IPS DF 6.9 (cell line): ENCODE data around the gene CWC22.

Experiments
- DNase-seq: peaks from one replicate; pipeline ENCODE4 v3.0.0-alpha.2; 2013; ENCODE audit warnings: low read depth, low spot score
- H3K27ac ChIP-seq: one replicate; pipeline ENCODE4 v1.5.1; 2013; ENCODE audit warnings: low read length, control low read depth
- H3K27me3 ChIP-seq: 2 replicates; pipeline ENCODE4 v1.6.1; 2013; ENCODE audit warnings: mild to moderate bottlenecking, low read length; ENCODE audit not compliant: control insufficient read depth, insufficient read depth
- H3K36me3 ChIP-seq: 2 replicates; pipeline ENCODE4 v1.6.1; 2013; ENCODE audit warnings: low read length; ENCODE audit not compliant: control insufficient read depth, insufficient read depth
- H3K4me1 ChIP-seq: 2 replicates; pipeline ENCODE4 v1.6.1; 2013; ENCODE audit warnings: low read length; ENCODE audit not compliant: control insufficient read depth, insufficient read depth
- H3K4me3 ChIP-seq: 2 replicates; pipeline ENCODE4 v1.5.1; 2013; ENCODE audit warnings: mild to moderate bottlenecking, low read length
- H3K9me3 ChIP-seq: 2 replicates; pipeline ENCODE4 v1.6.1; 2013; ENCODE audit warnings: low read length, inconsistent platforms; ENCODE audit not compliant: control insufficient read depth, insufficient read depth
- WGBS: extraction: QIAGEN DNeasy Blood & Tissue Kit; methylation state at CpG from one replicate; pipeline ENCODE4 v1.1.7; 2013; ENCODE audit warnings: mixed read lengths, missing lambda C conversion rate; ENCODE audit not compliant: insufficient read length, insufficient coverage; 5-methylcytosine and 5-hydroxymethylcytosine counted together

CWC22 gene

DNA sequence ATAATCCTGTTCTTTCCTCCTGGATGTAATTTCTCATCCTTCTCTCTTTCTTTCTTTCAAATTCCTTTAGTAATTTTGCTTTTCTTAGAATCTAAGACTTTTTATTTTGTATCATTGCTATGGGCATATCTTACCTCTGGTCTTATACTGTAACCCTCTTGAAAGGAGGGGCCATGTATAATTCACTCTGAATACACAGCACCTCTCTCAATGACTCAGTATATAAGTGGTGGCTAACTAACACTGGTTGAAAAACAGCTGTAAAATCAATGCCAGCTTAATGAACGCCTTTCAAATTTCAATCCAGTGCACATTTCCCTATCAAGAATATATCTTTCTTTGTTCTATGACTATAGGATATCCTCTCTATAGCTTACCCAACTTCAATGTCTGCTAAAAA is 53.7 kb downstream of the CWC22 start:
- no peak for DNase-seq
- H3K4me1 ChIP-seq: no peaks in the 10 kb centered on the region
- no CpG with 5 or more reads among the region's 1 CpG for WGBS
- H3K4me3 ChIP-seq: no peak overlapping the region
- peaks cover 4% of the 10 kb centered on the region; the same call in 1 of the 2 replicates for H3K36me3 ChIP-seq
- H3K27me3 ChIP-seq: no peaks in the 10 kb centered on the region
- H3K9me3 ChIP-seq: no peaks in the 10 kb centered on the region
- no peak overlapping the region for H3K27ac ChIP-seq

DNA sequence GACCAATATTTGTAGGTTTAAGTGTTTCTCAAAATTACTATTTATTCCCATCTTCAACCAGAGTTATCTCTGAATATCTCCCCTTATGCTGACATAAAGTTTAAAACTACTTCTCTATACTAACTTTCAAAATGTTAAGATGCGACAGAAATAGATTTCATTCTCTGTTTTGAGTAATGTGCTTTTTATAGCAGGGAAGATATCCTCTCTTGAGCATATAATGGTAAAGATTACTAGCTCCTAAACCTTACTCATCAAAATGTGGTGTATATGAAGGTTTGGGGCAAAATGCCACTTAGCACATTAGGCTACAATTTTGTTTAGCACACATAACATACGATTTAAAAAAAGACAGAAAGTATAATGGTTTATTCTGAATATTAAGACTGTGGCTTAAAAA is 54.4 kb downstream of the CWC22 start:
- no peaks in the 10 kb centered on the region for H3K9me3 ChIP-seq
- no peaks in the 10 kb centered on the region for H3K27me3 ChIP-seq
- peaks cover 4% of the 10 kb centered on the region; the same call in 1 of the 2 replicates for H3K36me3 ChIP-seq
- no peak overlapping the region for H3K27ac ChIP-seq
- no CpG with 5 or more reads among the region's 2 CpGs for WGBS
- H3K4me3 ChIP-seq: no peak overlapping the region
- no peak for DNase-seq
- no peaks in the 10 kb centered on the region for H3K4me1 ChIP-seq

DNA sequence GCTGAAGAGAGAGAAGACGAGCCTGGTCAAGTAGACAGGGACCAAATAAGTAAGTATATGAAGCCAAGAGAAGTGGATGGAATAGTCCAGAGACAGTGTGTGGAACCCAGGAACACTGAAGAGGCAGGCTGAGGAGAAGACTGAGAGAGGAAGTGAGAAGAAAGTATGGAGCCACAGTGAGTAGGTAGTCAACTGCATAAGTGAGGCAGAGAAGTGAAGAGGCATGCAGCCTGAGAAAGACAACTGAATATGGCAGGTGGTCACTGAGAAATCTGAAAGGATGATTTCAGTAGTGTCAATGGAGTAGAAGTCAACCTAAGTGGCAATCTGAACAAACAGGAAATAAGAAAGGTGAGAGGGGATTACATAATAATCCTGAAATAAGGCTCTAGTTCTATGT is 55.4 kb downstream of the CWC22 start:
- peaks cover 4% of the 10 kb centered on the region; the same call in 1 of the 2 replicates for H3K36me3 ChIP-seq
- H3K9me3 ChIP-seq: no peaks in the 10 kb centered on the region
- no peak for DNase-seq
- no peak overlapping the region for H3K27ac ChIP-seq
- no CpG with 5 or more reads among the region's 1 CpG for WGBS
- no peaks in the 10 kb centered on the region for H3K4me1 ChIP-seq
- H3K4me3 ChIP-seq: no peak overlapping the region
- no peaks in the 10 kb centered on the region for H3K27me3 ChIP-seq

DNA sequence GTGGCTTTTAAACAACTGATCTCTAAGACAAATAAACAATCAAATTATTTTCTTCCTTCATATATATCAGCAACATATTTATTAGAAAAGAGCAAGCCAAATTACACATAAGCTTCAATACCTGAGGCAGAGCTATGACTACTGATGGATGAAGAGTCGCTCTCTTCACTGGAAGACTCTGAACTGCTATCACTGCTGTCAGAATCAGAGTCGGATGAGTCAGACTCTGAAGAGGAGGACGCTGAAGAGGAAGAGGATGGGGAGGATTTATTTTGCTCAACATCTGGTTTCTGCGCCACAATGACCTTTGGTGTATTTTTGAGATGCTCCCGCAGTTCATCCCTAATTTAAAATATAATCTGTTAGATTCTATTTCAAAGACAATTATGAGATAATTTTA is 56.7 kb downstream of the CWC22 start:
- H3K36me3 ChIP-seq: peaks cover 4% of the 10 kb centered on the region; the same call in 1 of the 2 replicates
- no peaks in the 10 kb centered on the region for H3K4me1 ChIP-seq
- H3K4me3 ChIP-seq: no peak overlapping the region
- no peak overlapping the region for H3K27ac ChIP-seq
- WGBS: no CpG with 5 or more reads among the region's 5 CpGs
- no peaks in the 10 kb centered on the region for H3K9me3 ChIP-seq
- no peak for DNase-seq
- H3K27me3 ChIP-seq: no peaks in the 10 kb centered on the region

DNA sequence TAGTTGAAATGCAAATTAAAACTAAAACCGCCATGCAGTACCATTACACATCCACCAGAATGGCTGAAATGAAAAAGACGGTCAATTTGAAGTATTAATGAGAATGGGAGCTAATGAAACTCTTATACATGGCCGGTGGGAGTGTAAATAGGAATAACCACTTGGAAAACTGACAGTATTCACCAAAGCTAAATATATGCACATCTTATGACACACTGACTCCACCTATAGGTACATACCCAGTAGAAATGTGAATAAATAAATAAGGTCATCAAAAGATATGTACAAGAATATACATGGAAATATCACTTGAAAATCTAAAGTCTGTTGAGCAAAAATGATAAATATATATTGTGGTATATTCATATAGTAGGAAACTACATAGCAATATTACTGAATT is 57.7 kb downstream of the CWC22 start:
- Histone ChIP-seq H3K4me3 (no peak overlapping the region), H3K27me3 (no peaks in the 10 kb centered on the region), H3K9me3 (no peaks in the 10 kb centered on the region), H3K4me1 (no peaks in the 10 kb centered on the region), H3K36me3 (peaks cover 4% of the 10 kb centered on the region; the same call in 1 of the 2 replicates), H3K27ac (no peak overlapping the region)
- no CpG with 5 or more reads among the region's 3 CpGs for WGBS
- DNase-seq: no peak

DNA sequence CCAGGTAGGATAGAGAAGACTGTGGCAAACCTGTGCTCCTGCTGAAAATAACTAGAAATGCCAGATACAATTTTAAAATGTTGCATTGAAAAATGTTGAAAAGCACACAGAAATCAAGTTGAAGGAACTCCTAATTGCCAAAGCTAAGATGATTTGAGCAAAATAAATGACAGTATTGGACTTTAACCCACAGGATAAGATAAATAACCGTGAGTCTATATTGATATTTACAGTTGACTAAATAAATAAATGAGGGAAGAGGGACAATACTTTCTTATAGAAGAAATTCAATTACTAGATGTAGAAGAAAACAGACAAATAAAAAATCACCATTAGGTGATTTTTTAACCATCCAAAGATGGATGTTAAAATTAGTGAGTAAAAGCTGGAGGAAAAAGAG is 59.0 kb downstream of the CWC22 start:
- no peaks in the 10 kb centered on the region for H3K9me3 ChIP-seq
- DNase-seq: no peak
- no CpG with 5 or more reads among the region's 1 CpG for WGBS
- no peak overlapping the region for H3K4me3 ChIP-seq
- no peak overlapping the region for H3K27ac ChIP-seq
- H3K4me1 ChIP-seq: no peaks in the 10 kb centered on the region
- H3K27me3 ChIP-seq: no peaks in the 10 kb centered on the region
- H3K36me3 ChIP-seq: peaks cover 4% of the 10 kb centered on the region; the same call in 1 of the 2 replicates

DNA sequence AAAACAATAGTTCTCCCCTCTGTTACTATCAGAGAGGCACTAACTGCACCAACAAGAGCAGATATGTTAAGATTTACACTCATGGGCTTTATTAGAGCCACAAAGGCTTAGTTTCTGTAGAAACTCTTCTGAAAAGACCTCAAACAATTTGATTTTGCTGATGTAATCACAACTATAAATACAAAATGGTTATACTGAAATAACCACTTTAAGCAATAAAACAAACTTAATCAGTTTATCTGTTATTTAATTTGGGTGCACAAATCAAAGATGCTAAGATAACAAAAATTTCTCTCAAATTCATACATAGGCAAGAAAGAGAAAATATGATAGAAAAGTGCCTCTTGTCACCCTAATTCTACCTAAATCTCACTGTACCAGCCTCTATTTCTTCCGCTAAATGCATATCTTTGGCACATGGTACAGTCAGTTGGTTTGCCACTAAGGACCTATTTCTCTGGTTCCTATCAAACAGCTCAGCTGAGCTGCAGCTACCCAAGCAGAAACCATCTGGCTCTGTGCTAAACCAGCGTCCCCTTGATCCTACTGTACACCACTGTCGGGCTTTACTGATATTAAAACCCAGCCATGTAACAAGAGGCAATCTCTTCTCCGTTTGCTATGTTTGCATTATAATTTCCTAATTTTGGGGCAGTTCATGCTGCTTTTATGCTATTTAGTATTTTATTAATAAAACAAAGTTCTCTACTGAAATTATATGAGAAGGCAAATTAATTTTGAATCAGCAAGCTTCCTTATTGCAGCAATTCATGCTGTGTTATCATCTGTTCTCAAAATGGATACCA is 60.1 kb downstream of the CWC22 start:
- no CpG with 5 or more reads among the region's 4 CpGs for WGBS
- Histone ChIP-seq H3K4me1 (no peaks in the 10 kb centered on the region), H3K9me3 (no peaks in the 10 kb centered on the region), H3K27me3 (no peaks in the 10 kb centered on the region), H3K4me3 (no peak overlapping the region), H3K27ac (no peak overlapping the region), H3K36me3 (peaks cover 4% of the 10 kb centered on the region; the same call in 1 of the 2 replicates)
- no peak for DNase-seq

DNA sequence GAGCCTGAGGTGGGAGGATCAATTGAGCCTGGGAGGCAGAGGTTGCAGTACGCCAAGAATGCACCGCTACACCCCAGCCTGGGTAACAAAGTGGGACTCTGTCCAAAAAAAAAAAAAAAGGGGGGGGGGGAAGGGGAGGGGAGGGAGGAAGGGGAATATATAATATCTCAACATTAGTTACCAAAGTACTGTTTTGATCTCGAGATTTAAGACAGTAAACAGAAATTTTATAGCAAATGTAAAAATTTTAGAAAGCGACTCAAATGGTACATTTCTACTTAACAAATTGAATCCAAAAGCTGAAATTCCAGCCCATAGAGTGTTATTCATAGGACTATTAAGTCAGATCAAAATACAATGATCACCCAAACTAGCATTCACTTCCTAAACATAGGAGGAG is 60.8 kb downstream of the CWC22 start:
- H3K4me3 ChIP-seq: no peak overlapping the region
- no peaks in the 10 kb centered on the region for H3K9me3 ChIP-seq
- H3K27ac ChIP-seq: no peak overlapping the region
- DNase-seq: no peak
- no peaks in the 10 kb centered on the region for H3K4me1 ChIP-seq
- H3K36me3 ChIP-seq: no peaks in the 10 kb centered on the region
- H3K27me3 ChIP-seq: no peaks in the 10 kb centered on the region
- no CpG with 5 or more reads among the region's 4 CpGs for WGBS

DNA sequence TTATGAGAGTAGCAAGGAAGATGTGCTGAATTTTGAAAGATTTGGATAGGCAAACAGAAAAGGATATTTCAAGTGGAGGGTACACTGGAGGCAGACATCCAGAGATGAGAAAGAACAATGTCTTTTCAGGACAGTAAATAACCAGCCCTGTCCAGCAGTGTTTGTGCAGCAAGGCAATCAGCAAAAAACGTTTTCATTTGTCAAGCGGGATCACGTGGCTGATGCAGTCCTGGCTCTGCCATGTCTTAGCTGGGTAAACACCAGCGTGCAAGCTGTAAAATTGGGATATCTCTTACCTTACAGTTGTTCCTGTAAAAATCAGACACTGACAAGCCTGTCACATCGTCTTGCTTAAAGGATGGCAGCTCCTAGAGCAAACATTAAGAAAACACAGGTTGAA is 67.8 kb downstream of the CWC22 start:
- no peaks in the 10 kb centered on the region for H3K4me1 ChIP-seq
- WGBS: no CpG with 5 or more reads among the region's 5 CpGs
- H3K9me3 ChIP-seq: no peaks in the 10 kb centered on the region
- H3K27ac ChIP-seq: no peak overlapping the region
- no peak overlapping the region for H3K4me3 ChIP-seq
- H3K36me3 ChIP-seq: no peaks in the 10 kb centered on the region
- no peak for DNase-seq
- no peaks in the 10 kb centered on the region for H3K27me3 ChIP-seq

DNA sequence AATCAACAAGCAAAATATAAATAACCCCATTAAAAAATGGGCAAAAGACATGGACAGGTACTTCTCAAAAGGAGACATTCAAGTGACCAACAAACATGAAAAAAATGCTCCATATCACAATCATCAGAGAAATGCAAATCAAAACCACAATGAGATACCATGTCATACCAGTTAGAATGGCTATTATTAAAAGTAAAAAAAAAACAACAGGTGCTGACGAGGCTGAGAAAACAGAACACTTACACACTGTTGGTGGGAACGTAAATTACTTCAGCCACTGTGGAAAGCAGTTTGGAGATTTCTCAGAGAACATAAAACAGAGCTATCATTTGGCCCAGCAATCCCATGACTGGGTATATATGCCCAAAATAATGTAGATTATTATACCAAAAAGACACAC is 69.1 kb downstream of the CWC22 start:
- no peak for DNase-seq
- Histone ChIP-seq H3K4me3 (no peak overlapping the region), H3K36me3 (no peaks in the 10 kb centered on the region), H3K27ac (no peak overlapping the region), H3K27me3 (no peaks in the 10 kb centered on the region), H3K4me1 (no peaks in the 10 kb centered on the region), H3K9me3 (no peaks in the 10 kb centered on the region)
- WGBS: no CpG with 5 or more reads among the region's 2 CpGs

DNA sequence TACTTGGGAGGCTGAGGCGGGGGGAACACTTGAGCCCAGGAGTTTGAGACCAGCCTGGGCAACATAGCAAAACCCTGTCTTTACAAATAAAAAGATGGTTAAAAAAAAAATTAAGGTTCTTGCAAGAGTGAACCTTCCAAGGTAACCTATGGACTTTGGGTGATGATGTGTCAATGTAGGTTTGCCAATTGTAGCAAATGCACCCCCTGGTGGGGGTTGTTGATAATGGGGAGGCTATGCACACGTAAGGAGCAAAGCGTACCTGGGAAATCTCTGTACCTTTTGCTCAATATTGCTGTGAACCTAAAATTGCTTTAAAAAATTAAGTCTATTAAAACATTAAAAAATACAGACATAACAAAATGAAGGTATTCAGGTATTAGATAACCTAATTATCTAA is 70.4 kb downstream of the CWC22 start:
- Histone ChIP-seq H3K9me3 (no peaks in the 10 kb centered on the region), H3K4me3 (no peak overlapping the region), H3K27ac (no peak overlapping the region), H3K4me1 (no peaks in the 10 kb centered on the region), H3K27me3 (no peaks in the 10 kb centered on the region), H3K36me3 (no peaks in the 10 kb centered on the region)
- no CpG with 5 or more reads among the region's 3 CpGs for WGBS
- DNase-seq: peak; percentile 45
